ENCODE results near the gene C16orf90.

Gene C16orf90

GRCh38 chr16:3484318-3485096, 10.8 kb downstream of the C16orf90 start:
- H3K27ac ChIP-seq: no peak overlapping the region
- no peak for TF ChIP-seq CTCF (conservative IDR thresholded peaks at IDR 0.05)

GRCh38 chr16:3482659-3483241, 12.5 kb downstream of the C16orf90 start:
- TF ChIP-seq CTCF (conservative IDR thresholded peaks at IDR 0.05): no peak

GRCh38 chr16:3481696-3482658, 13.3 kb downstream of the C16orf90 start:
- no peak for TF ChIP-seq CTCF (conservative IDR thresholded peaks at IDR 0.05)

More at GRCh38 chr16:3482659-3483241, 12.5 kb downstream of the C16orf90 start:
- no peak overlapping the region for H3K27ac ChIP-seq

GRCh38 chr16:3480901-3481695, 14.2 kb downstream of the C16orf90 start:
- no peak for TF ChIP-seq CTCF (conservative IDR thresholded peaks at IDR 0.05)
- H3K27ac ChIP-seq: no peak overlapping the region

More at GRCh38 chr16:3481696-3482658, 13.3 kb downstream of the C16orf90 start:
- no peak overlapping the region for H3K27ac ChIP-seq

- H3K27ac ChIP-seq: no peak overlapping the region
- no peak for TF ChIP-seq CTCF (conservative IDR thresholded peaks at IDR 0.05)
These were observed 15.6 kb downstream of the C16orf90 start for GRCh38 chr16:3479654-3480216.

GRCh38 chr16:3478242-3478925, 16.9 kb downstream of the C16orf90 start:
- no peak for TF ChIP-seq CTCF (conservative IDR thresholded peaks at IDR 0.05)
- no peak overlapping the region for H3K27ac ChIP-seq

All from VCaP (cell line).